ENCODE data around the gene NTNG1.

Gene NTNG1

GRCh38 chr1:107328087-107328486, 187.2 kb downstream of the NTNG1 start:
- no peak for DNase-seq (ENCODE audit: low spot score)

GRCh38 chr1:107339775-107340174, 198.9 kb downstream of the NTNG1 start:
- DNase-seq (ENCODE audit: low spot score): no peak

DNA sequence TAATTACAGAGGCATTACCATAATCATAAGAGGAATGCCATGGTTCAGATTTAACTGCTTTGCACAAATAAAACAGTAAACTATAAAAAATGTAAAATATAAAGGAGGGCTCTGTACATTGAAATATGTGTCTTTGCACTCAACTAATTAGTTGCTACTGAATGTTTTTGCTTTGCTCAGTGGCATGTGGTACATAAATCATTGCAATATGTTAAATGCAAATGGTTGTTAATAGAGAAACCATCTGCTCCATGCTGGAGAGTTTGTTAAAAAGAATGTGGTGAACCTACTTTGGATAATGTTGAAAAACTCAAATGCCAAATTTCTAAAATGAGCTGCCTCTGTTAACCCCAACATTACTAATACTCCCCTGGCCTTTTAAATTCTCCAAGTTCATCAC, 201.5 kb downstream of the NTNG1 start:
- DNase-seq (ENCODE audit: low spot score): no peak

GRCh38 chr1:107342768-107343167, 201.9 kb downstream of the NTNG1 start:
- DNase-seq (ENCODE audit: low spot score): no peak

DNA sequence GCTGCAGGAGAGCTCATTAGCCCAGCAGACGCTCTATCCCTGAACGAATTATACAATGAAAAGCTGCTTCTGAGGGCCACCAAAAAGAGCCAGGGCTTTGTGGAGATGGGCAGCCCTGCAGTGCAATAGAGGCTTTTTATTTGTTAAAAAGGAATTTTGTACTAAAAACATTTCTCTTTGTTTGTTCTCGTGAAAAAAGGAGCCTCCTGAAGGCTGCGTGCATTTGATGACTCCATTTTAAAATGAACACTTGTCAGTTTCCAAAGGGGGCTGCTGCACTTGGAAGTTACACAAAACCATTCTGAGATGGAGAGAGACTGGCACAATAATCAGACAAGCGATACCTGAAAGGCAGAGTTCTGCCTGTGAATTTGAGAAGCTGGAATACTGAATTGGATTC, 202.8 kb downstream of the NTNG1 start:
- DNase-seq (ENCODE audit: low spot score): no peak

GRCh38 chr1:107344268-107344760, 203.5 kb downstream of the NTNG1 start:
- no peak for DNase-seq (ENCODE audit: low spot score)

DNA sequence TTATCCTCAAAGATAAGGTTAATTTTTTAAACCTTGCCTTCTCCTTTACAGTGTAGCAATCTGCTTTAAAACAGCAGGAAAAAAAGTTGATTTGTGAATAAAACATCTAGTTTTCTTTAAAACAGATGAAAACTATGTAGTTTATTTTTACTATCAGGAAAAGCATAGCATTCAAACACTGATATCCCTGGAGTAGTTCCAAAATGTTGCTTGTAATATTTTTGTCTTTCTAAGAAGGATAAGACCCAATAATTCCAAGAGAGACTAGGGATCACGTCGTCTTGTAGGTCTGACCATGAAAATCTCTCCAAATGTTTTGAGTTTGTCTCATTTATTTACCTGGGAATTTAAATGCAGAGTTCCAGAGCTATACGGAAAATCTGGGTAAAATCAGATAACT, 204.0 kb downstream of the NTNG1 start:
- no peak for DNase-seq (ENCODE audit: low spot score)

DNA sequence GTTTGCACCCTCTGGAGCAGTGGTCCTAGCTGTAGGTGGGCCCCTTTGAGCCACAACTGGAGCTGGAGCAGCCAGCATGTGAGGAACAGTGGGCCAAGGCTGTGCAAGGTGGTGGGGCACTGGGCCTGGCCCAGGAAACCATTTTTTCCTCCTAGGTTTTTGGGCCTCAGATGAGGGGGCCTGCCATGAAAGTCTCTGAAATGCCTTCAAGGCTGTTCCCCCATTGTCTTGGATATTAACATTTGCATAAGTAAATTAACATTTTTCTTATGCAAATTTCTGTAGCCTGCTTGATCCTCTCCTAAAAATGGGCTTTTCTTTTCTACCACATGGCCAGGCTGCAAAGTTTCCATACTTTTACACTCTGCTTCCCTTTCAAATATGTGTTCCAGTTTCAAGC, 212.0 kb downstream of the NTNG1 start:
- no peak for DNase-seq (ENCODE audit: low spot score)

- no peak for DNase-seq (ENCODE audit: low spot score)
Observed at GRCh38 chr1:107357376-107357775, 216.5 kb downstream of the NTNG1 start.

DNA sequence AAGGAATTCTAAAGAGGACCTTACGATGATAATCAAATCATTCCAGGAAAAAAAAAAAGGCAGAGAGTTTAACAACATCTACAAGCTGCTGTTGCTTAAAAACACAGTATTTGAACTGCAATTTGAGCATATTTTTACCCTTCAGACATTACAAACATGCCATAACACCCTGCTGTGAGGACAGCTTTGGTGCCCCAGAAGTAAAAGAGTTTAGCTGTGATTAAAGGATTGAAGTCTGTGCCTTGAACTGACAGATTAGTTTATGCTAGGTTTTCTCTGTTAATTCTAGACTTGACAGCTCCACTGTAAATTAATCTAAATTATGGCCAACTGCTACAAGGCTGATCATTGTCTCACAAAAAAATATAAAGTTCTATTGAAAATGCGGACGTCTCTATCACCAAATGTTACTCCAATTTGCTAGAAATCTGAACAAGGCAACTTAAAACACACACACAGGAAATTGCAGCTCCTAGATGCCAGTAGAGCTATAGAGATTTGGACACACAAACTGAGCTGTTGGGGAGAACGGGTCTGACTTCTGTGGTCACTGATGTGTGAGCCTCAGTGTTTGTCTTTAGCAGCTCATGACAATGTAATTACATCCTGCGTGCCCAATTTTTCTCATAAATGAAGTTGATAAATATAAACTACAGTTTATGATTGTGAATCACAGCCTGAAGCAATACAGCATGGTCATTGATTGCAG, 217.9 kb downstream of the NTNG1 start:
- DNase-seq (ENCODE audit: low spot score): no peak

DNA sequence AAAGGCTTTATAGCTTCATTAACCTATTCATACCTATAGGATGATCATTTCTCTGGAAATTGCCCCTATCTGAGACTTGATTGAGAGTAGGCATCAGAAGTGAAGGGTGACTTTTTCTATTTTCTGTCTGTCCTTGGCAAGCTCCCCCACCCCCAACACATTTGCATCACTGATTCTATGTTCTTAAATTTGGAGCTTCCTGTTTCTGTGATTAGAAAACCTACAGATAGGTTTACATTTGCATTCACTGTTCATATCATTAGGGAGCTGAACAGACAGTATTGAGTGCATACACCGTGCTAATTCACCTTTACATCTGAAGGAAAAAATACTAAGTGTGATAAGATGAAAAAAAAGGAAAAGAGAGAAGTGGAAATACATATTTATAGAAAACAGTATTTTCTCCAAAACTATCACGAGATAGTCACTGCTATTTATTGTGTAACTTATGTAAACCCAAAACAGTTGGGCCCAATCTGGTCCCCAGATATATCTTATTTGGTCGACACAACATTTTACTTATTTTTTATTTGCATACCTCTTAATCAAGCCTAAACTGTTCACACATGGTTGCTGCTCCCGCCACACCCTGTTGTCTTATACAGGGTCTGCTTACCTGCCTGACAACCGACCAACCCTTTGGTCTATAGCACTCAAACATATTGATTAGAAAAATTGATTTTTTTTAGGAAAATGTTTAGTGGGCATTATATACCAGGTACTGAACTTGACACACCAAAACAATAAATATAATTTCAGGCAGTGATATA, 218.8 kb downstream of the NTNG1 start:
- DNase-seq (ENCODE audit: low spot score): no peak

- DNase-seq (ENCODE audit: low spot score): no peak
Observed at GRCh38 chr1:107362468-107363140, 221.8 kb downstream of the NTNG1 start.

GRCh38 chr1:107363154-107363553, 222.3 kb downstream of the NTNG1 start:
- no peak for DNase-seq (ENCODE audit: low spot score)

DNA sequence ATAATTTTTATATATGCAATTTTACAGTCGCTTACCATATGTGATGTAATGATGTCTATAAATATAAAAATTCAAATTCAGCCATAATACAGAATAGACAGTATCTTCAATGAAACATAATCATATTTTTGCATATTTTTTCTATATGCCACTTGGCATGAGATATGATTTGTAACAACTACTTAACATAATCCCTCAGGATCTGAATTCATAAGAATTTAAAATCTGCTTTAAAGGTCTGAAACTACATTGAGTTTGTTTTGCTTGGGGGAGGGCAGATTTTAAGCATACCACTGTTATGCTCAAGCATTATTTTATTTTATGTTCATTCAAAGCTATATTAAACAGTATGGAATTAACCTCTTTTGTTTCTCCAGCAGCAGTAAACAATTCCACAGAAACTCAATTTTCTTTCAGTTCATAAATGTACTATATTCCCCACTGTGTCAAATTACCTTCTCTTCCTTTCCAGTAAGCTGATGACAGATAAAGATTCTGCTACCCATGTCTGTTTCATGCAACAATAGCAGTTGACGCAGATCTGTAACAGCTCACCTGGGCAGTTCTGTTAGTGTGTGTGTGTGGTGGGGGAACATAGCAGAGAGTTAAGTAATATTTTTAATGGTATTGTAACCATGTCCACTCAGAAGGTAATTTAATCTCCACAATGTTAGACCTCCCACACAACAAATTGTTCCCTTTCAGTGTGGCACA, 224.8 kb downstream of the NTNG1 start:
- no peak for DNase-seq (ENCODE audit: low spot score)

DNA sequence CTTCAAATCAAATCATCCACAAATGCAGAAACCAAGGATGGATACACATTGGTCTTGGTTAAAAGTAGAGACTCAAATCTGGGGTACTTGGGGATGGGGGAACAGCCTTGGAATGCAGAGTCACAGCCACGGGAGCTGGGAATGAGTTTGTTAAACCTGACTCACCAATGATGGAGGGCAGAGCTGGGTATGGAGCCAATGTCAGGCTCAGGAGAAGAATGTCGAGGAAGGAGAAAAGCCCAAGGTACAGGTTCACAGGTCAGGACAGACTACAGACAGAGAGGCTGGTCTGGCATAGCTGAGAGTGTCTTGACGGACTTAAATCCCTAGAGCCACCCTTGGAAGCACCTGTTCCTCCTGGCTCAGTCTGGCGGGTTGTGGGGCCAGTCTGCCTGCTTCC, 237.6 kb downstream of the NTNG1 start:
- DNase-seq (ENCODE audit: low spot score): no peak

DNA sequence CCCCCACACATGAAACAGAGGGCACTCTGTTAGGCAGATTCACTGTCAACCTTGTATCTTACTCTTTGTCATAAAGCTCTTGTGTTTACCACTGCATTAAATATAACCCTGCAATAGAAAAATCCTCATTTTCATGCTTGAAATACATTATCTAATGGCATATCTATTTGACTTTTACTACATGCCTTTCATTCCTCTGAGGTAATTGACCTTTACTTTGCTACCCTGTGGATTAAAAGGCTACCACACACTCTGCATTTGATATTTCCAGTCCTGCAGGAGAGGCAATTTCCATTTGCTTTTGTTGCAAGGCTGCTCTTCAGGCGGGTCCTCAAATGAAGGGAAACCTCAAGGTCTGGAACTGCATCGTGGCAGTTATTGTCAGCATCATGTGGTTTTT, 238.0 kb downstream of the NTNG1 start:
- DNase-seq (ENCODE audit: low spot score): no peak

DNA sequence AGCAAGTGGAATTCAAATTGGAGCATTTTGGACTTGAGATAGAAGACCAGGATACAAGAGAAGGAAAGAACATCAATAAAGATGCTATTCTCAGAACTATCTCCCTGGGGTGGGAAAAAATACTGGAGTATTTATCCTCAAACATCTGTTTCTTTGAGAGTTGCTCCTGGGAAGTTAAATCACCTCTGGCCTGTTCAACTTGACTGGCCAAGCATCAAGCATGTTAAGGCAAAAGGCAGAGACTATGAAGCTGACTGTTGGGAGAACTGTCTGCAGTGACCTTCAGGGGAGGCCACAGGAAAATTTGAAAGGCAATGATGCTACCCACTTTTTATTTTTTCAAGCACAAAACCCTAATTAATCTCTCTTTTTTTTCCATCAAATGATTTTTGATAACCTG, 239.0 kb downstream of the NTNG1 start:
- no peak for DNase-seq (ENCODE audit: low spot score)

GRCh38 chr1:107389410-107390396, 248.9 kb downstream of the NTNG1 start:
- DNase-seq (ENCODE audit: low spot score): no peak

DNA sequence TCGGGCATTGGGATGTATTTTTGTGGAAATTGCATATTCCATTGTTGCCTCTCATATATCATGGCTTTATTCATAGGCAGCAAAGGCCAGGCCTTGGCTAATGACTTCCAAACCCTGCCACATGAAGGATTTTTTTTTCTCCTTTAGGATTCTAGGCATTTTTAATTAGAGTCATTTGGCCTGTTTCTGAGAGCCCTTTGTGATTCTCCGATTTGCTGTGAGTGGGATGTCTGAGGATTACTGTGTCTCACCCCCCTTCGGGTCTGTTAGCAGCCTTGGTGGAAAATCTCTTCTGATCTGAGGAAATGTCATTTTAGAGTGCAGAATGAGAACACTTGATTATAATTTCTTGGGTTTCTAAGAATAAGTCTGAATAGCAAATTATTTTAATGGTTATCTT, 253.5 kb downstream of the NTNG1 start:
- no peak for DNase-seq (ENCODE audit: low spot score)

DNA sequence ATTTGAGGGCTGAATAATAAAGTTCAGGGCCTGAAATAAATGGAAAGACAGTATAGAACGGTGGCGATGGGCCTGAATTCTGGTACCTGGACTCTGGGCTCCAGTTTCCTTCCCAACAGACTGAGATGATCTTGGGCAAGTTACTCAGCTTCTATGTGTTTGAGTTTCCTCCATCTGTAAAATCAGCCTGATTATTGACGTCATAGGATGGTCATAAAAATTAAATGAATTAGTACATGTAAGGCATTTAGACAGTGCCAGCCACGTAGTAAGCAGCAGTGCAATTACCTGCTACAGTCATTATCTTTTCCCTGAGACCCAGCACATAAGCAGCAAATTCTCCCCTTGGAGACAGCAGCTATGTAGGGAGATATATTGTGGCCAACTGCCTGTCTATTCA, 260.9 kb downstream of the NTNG1 start:
- no peak for DNase-seq (ENCODE audit: low spot score)

GRCh38 chr1:107404756-107405155, 263.9 kb downstream of the NTNG1 start:
- no peak for DNase-seq (ENCODE audit: low spot score)
